Cardiac fibroblast (primary cell): Measurements from ENCODE around the gene ABCF1.
"Not testable (repeated sequence)": the region's sequence is repeated elsewhere in the genome, so short reads cannot be mapped to it uniquely, and the experiment has no call there.

ENCODE experiments used
- DNase-seq, 2 donors: peaks; one replicate each; pipeline versions ENCODE4 v3.0.0 to v3.0.0-alpha.2; 2010; ENCODE audit warnings: low read depth in 2 of 2
- H3K4me3 ChIP-seq, 2 donors: replicated peaks in 1 of 2; 1 replicate in 1 of 2; 2 replicates in 1 of 2; pipeline ENCODE4 v1.5.1; 2011; ENCODE audit warnings: low read depth in 2 of 2, low read length in 2 of 2, mild to moderate bottlenecking in 2 of 2, moderate library complexity in 1 of 2
- CTCF ChIP-seq: IDR thresholded peaks from one replicate; pipeline ENCODE4 v1.5.1; 2011; ENCODE audit warnings: low read depth, mild to moderate bottlenecking, low read length, inconsistent platforms

The ABCF1 gene

GRCh38 chr6:30589754-30590358 is 18.6 kb downstream of the ABCF1 start:
- no peak for DNase-seq
- no peak overlapping the region for H3K4me3 ChIP-seq
- TF ChIP-seq CTCF: no peak

GRCh38 chr6:30590509-30590908 is 19.3 kb downstream of the ABCF1 start:
- DNase-seq: peak in 1 of 2 donors; percentile 29
- no peak for TF ChIP-seq CTCF

GRCh38 chr6:30591008-30591407 is 19.8 kb downstream of the ABCF1 start:
- no peak for TF ChIP-seq CTCF
- peak; percentile 66 to 72 for DNase-seq
- H3K4me3 ChIP-seq: no peak overlapping the region

More at GRCh38 chr6:30590509-30590908, 19.3 kb downstream of the ABCF1 start:
- no peak overlapping the region for H3K4me3 ChIP-seq

GRCh38 chr6:30592287-30592686 is 21.0 kb downstream of the ABCF1 start:
- no peak for TF ChIP-seq CTCF
- no peak for DNase-seq

GRCh38 chr6:30597315-30598144 is 26.3 kb downstream of the ABCF1 start:
- TF ChIP-seq CTCF: peak; percentile 68
- not testable (repeated sequence) for H3K4me3 ChIP-seq
- peak; percentile 82 to 86 for DNase-seq

More at GRCh38 chr6:30592287-30592686, 21.0 kb downstream of the ABCF1 start:
- no peak overlapping the region for H3K4me3 ChIP-seq

GRCh38 chr6:30598912-30599624 is 27.8 kb downstream of the ABCF1 start:
- no peak overlapping the region for H3K4me3 ChIP-seq
- no peak for DNase-seq
- no peak for TF ChIP-seq CTCF
